ENCODE results near the gene MYL1. TPM values are rescaled to one million over a fixed set of nuclear protein-coding genes. Genes with fewer than 3 reads are reported as not detected.

The MYL1 gene
- polyA plus RNA-seq (2012; ENCODE audit: low read depth, missing spikeins), result not detected

GRCh38 chr2:210315015-210315788, at the start of gene MYL1:
MYL1 (minus strand) TSS chr2:210315174; CDS start chr2:210315042, 132 bp downstream.
- DNase-seq (ENCODE audit: insufficient read length, low spot score) (no peak), FAIRE-seq (no peak)
- TF ChIP-seq POLR2AphosphoS5 (IDR thresholded peaks at IDR 0.05; ENCODE audit: low read depth, low read length) (no peak), POLR2A (IDR thresholded peaks at IDR 0.05; ENCODE audit: low read depth, low read length) (no peak), SPI1 (IDR thresholded peaks at IDR 0.05; ENCODE audit: low read depth, low read length) (no peak), POU2F2 (IDR thresholded peaks at IDR 0.05; ENCODE audit: low read depth, low read length) (no peak), TAF1 (IDR thresholded peaks at IDR 0.05; ENCODE audit: low read depth, low read length) (no peak), PAX5 (IDR thresholded peaks at IDR 0.05; ENCODE audit: insufficient read depth, low read length, severe bottlenecking) (no peak)

GRCh38 chr2:210363876-210364275, 48.9 kb upstream of the MYL1 start:
- TF ChIP-seq POU2F2 (IDR thresholded peaks at IDR 0.05; ENCODE audit: low read depth, low read length) (no peak), POLR2A (IDR thresholded peaks at IDR 0.05; ENCODE audit: low read depth, low read length) (no peak)
- FAIRE-seq (no peak), DNase-seq (ENCODE audit: insufficient read length, low spot score) (no peak)

GRCh38 chr2:210363261-210363660, 48.3 kb upstream of the MYL1 start:
- DNase-seq (ENCODE audit: insufficient read length, low spot score) (no peak), FAIRE-seq (no peak)
- TF ChIP-seq POLR2A (IDR thresholded peaks at IDR 0.05; ENCODE audit: low read depth, low read length) (no peak), POLR2AphosphoS5 (IDR thresholded peaks at IDR 0.05; ENCODE audit: low read depth, low read length) (no peak), POU2F2 (IDR thresholded peaks at IDR 0.05; ENCODE audit: low read depth, low read length) (no peak), PAX5 (IDR thresholded peaks at IDR 0.05; ENCODE audit: insufficient read depth, low read length, severe bottlenecking) (no peak), SPI1 (IDR thresholded peaks at IDR 0.05; ENCODE audit: low read depth, low read length) (no peak), TAF1 (IDR thresholded peaks at IDR 0.05; ENCODE audit: low read depth, low read length) (no peak)

GRCh38 chr2:210360412-210360811, 45.4 kb upstream of the MYL1 start:
- TF ChIP-seq SPI1 (IDR thresholded peaks at IDR 0.05; ENCODE audit: low read depth, low read length) (no peak), POLR2A (IDR thresholded peaks at IDR 0.05; ENCODE audit: low read depth, low read length) (no peak), POLR2AphosphoS5 (IDR thresholded peaks at IDR 0.05; ENCODE audit: low read depth, low read length) (no peak), TAF1 (IDR thresholded peaks at IDR 0.05; ENCODE audit: low read depth, low read length) (no peak), POU2F2 (IDR thresholded peaks at IDR 0.05; ENCODE audit: low read depth, low read length) (no peak), PAX5 (IDR thresholded peaks at IDR 0.05; ENCODE audit: insufficient read depth, low read length, severe bottlenecking) (no peak)
- no peak for FAIRE-seq
- no peak for DNase-seq (ENCODE audit: insufficient read length, low spot score)

GRCh38 chr2:210356944-210357343, 42.0 kb upstream of the MYL1 start:
- DNase-seq (ENCODE audit: insufficient read length, low spot score) (no peak), FAIRE-seq (no peak)
- no peak for TF ChIP-seq TAF1 (IDR thresholded peaks at IDR 0.05; ENCODE audit: low read depth, low read length)
- TF ChIP-seq POLR2A (IDR thresholded peaks at IDR 0.05; ENCODE audit: low read depth, low read length), result no peak
- no peak for TF ChIP-seq SPI1 (IDR thresholded peaks at IDR 0.05; ENCODE audit: low read depth, low read length)
- no peak for TF ChIP-seq POU2F2 (IDR thresholded peaks at IDR 0.05; ENCODE audit: low read depth, low read length)
- no peak for TF ChIP-seq POLR2AphosphoS5 (IDR thresholded peaks at IDR 0.05; ENCODE audit: low read depth, low read length)
- TF ChIP-seq PAX5 (IDR thresholded peaks at IDR 0.05; ENCODE audit: insufficient read depth, low read length, severe bottlenecking), result no peak

GRCh38 chr2:210337159-210337558, 22.2 kb upstream of the MYL1 start:
- TF ChIP-seq POU2F2 (IDR thresholded peaks at IDR 0.05; ENCODE audit: low read depth, low read length) (no peak), SPI1 (IDR thresholded peaks at IDR 0.05; ENCODE audit: low read depth, low read length) (no peak), POLR2A (IDR thresholded peaks at IDR 0.05; ENCODE audit: low read depth, low read length) (no peak), POLR2AphosphoS5 (IDR thresholded peaks at IDR 0.05; ENCODE audit: low read depth, low read length) (no peak), PAX5 (IDR thresholded peaks at IDR 0.05; ENCODE audit: insufficient read depth, low read length, severe bottlenecking) (no peak), TAF1 (IDR thresholded peaks at IDR 0.05; ENCODE audit: low read depth, low read length) (no peak)
- no peak for FAIRE-seq
- DNase-seq (ENCODE audit: insufficient read length, low spot score), result no peak

- TF ChIP-seq POU2F2 (IDR thresholded peaks at IDR 0.05; ENCODE audit: low read depth, low read length) (no peak), SPI1 (IDR thresholded peaks at IDR 0.05; ENCODE audit: low read depth, low read length) (no peak), POLR2A (IDR thresholded peaks at IDR 0.05; ENCODE audit: low read depth, low read length) (no peak), TAF1 (IDR thresholded peaks at IDR 0.05; ENCODE audit: low read depth, low read length) (no peak), POLR2AphosphoS5 (IDR thresholded peaks at IDR 0.05; ENCODE audit: low read depth, low read length) (no peak), PAX5 (IDR thresholded peaks at IDR 0.05; ENCODE audit: insufficient read depth, low read length, severe bottlenecking) (no peak)
These were observed 9.9 kb upstream of the MYL1 start for GRCh38 chr2:210324906-210325305.

GRCh38 chr2:210324458-210324857, 9.5 kb upstream of the MYL1 start:
- DNase-seq (ENCODE audit: insufficient read length, low spot score), result no peak
- FAIRE-seq, result no peak
- TF ChIP-seq POU2F2 (IDR thresholded peaks at IDR 0.05; ENCODE audit: low read depth, low read length) (no peak), POLR2A (IDR thresholded peaks at IDR 0.05; ENCODE audit: low read depth, low read length) (no peak), SPI1 (IDR thresholded peaks at IDR 0.05; ENCODE audit: low read depth, low read length) (no peak), POLR2AphosphoS5 (IDR thresholded peaks at IDR 0.05; ENCODE audit: low read depth, low read length) (no peak), PAX5 (IDR thresholded peaks at IDR 0.05; ENCODE audit: insufficient read depth, low read length, severe bottlenecking) (no peak), TAF1 (IDR thresholded peaks at IDR 0.05; ENCODE audit: low read depth, low read length) (no peak)

More at GRCh38 chr2:210324906-210325305, 9.9 kb upstream of the MYL1 start:
- FAIRE-seq (no peak), DNase-seq (ENCODE audit: insufficient read length, low spot score) (no peak)

GRCh38 chr2:210323003-210323402, 8.0 kb upstream of the MYL1 start:
- FAIRE-seq, result no peak
- TF ChIP-seq POU2F2 (IDR thresholded peaks at IDR 0.05; ENCODE audit: low read depth, low read length) (no peak), TAF1 (IDR thresholded peaks at IDR 0.05; ENCODE audit: low read depth, low read length) (no peak), POLR2A (IDR thresholded peaks at IDR 0.05; ENCODE audit: low read depth, low read length) (no peak), PAX5 (IDR thresholded peaks at IDR 0.05; ENCODE audit: insufficient read depth, low read length, severe bottlenecking) (no peak), POLR2AphosphoS5 (IDR thresholded peaks at IDR 0.05; ENCODE audit: low read depth, low read length) (no peak), SPI1 (IDR thresholded peaks at IDR 0.05; ENCODE audit: low read depth, low read length) (no peak)
- no peak for DNase-seq (ENCODE audit: insufficient read length, low spot score)
